HG03342 (cell line): ENCODE results near the gene SGCE.

Source experiments
- ATAC-seq: cut with Tn5 transposase; IDR thresholded peaks from one replicate; pipeline ENCODE4 v1.9.1; 2021; ENCODE audit warnings: mild to moderate bottlenecking, moderate library complexity; ENCODE audit not compliant: unreplicated experiment

The SGCE gene

GRCh38 chr7:94576316-94576715 is 79.6 kb downstream of the SGCE start:
- ATAC-seq, result no peak

DNA sequence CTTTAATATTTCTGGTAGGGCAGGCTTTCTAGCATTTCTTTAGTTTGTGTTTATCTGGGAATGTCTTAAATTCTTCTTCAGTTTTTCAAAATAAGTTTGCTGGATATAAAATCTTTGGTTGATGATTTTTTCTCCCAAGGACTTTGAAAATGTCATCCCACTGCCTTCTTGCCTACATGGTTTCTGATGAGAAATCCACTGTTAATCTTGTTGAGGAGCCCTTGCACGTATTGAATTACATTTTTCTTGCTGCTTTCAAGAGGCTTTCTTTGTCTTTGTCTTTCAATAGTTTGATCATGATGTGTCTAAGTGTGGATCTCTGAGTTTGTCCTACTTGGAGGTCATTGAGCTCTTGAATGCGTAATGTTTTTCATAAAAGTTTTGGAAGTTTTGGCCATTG is 80.3 kb downstream of the SGCE start:
- no peak for ATAC-seq

DNA sequence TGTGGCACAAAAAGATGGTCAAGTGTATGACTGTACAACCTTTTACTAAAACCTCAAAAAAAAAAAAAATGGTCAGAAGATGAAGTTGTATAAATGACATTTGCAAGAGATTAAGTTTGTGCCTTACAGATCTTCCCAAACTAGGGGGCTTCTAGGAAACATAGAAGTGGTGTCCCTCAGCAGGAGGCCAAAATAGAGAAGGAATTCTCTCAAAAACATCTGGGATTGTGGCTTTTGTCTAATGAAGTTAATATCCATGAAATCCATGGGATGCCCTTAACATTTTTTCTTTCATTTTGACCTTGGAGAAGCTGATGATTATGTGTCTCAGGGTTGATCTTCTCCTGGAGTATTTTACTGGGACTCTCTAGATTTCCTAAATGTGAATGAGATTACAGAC is 84.1 kb downstream of the SGCE start:
- ATAC-seq, result no peak

DNA sequence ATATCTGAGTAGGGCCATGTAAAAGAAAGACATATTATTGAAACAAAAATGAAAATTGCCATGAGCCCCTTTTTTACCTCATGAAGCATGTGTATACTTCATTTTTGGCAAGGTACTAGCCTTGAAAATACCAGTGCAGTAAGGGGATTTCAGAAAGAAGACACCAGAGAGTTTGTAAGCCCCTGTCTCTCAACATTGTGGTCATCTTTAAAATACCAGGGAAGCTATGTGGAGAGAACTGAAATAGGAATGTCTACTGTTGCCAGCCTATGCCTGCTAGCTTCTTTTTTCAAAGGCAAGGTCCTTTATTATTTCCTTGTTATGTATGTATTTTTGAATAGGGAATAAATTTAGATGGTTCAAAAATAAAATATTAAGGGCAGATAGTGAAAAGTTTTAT is 88.5 kb downstream of the SGCE start:
- no peak for ATAC-seq

DNA sequence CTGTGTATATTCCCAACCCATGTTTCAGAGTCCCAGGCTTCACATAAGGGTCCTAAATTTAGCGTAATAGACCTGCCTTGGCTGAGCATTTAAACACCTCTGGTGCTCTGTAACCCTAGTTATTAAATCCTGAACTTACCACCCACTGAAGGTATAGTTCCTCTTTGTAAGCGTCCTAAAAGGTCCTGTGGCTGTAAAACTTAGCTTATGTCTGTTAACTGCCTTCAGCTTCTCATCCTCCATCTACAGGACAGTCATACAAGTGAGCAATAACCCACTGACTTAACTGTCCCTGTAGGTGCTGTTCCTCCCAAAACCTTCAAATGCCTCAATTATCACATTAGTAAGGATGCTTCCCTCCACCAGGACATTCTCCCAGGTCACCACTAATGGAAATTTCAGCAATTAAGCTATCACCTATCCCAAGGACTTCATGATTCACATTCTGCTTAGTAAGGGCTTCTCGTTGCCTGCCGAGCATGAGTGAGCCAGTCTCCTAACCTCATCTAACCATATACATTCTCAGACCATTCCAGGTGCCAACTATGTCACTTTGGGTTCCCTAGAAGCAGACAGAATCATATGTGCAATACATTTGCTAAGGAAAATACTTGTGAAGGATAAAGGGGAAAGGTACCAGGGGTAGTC is 90.6 kb downstream of the SGCE start:
- no peak for ATAC-seq

DNA sequence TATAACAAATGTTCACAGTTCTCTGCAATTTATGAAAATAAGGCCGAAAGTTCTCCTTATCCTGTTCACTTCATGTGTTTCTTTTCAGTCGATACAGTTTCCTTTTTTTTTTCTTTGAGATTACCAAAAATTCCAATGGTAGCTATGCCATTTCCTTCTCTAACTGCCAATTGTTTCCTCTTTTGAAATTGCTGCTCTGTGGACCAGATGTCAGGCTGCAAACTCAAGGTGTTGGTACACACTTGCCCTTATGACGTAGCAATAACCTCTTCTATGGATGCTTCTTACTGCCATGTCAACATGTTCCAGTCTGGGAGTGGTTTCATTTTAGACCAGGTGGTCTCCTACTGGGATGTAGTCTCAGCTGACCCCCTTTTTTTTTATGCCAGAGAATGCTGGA is 93.4 kb downstream of the SGCE start:
- no peak for ATAC-seq

DNA sequence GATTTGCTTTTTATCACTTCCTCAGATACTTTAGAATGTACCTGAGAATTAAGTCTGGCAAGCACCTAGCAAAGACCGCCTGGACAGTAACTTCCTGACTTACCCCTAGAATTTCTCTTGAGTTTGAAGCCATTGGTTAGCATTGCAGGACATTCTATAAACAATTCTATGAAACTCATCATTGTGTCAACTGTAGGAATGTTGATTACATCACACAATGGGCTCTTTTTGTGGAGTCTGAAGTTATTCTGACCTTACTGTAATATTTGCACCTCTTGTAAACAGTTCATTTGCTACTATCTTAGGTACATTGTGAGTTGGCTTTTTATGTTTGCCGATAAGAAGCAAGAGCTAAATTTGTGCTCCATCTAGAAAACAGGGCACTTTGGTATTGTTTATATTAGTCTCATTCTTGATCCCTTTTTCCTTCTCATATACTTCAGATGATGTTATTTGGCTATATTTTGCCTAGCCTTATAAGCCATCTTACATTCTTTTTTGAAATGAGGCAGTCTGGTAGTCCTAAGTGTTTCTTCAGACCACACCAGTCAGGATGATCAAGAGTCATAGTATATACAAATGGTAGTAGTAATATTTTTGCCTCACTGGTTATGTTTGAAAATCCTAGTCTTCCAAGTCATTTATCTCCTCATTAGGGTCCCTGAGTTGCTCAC is 94.0 kb downstream of the SGCE start:
- ATAC-seq, result no peak

DNA sequence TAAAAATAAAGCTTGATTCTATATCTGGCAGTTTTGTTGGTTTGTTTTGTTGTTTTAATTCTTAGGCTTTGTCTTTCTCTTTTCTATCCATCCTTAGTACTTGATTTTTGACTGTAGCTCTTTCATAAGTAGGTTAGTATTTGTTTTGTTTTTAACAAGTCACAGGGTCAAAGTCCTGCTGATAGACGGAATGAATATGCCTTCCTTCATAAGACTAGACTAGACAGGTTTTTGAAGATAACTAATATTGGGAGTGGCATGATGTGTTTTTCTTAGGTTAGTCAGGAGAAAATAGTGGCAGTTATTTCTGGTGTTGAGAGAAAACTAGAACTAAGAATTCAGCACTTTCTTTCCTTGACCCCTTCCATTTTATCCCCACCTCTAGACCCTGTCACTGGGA is 96.0 kb downstream of the SGCE start:
- no peak for ATAC-seq

GRCh38 chr7:94557215-94557614 is 98.7 kb downstream of the SGCE start:
- ATAC-seq, result no peak

DNA sequence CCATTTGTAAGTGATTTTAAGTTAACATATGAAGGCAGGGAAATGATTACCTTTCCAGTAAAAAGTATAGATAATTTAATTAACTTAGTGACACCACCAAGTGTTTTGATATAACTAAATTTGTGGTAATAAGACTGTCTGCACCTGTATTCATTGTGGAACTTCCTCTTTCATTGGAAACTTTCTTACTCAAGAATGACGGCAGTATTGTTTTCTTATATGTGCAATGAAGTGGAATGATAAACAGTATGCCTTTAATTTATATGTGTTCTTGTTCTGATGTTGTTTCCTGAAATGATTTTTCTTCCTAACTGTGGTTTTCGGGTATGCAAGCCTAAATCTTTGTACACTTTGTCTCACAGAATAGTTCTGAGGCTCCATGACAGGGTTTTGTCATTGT is 99.9 kb downstream of the SGCE start:
- ATAC-seq, result peak; percentile 73

DNA sequence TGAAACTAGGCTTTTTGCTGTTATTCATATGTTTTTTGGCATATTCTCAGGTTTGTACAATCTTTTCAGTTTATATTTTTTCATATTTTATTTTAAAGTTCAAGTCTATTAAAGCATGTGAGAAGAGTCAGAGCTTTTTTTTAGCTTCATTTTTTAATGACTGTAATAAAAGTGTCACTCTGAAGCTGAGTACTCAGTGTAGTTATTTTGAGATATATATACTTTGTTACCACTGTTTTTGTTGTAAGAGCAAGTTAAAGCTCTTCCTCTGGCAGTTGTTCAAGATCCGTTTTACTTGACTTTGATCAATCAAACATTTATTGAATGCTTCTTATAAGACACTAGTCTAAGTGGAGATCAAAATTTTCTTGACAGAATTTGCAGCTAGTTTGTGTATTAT is 108.8 kb downstream of the SGCE start:
- no peak for ATAC-seq

- no peak for ATAC-seq
These were observed 115.5 kb downstream of the SGCE start for GRCh38 chr7:94540428-94540827.
